Measurements from ENCODE around the gene PEX6. TPM values are rescaled to one million over a fixed set of nuclear protein-coding genes. Genes with fewer than 3 reads are reported as not detected.

The PEX6 gene
- total RNA-seq, 4 donors from 2014 or later = 23.7 to 39.9 (median 28.4) TPM

DNA sequence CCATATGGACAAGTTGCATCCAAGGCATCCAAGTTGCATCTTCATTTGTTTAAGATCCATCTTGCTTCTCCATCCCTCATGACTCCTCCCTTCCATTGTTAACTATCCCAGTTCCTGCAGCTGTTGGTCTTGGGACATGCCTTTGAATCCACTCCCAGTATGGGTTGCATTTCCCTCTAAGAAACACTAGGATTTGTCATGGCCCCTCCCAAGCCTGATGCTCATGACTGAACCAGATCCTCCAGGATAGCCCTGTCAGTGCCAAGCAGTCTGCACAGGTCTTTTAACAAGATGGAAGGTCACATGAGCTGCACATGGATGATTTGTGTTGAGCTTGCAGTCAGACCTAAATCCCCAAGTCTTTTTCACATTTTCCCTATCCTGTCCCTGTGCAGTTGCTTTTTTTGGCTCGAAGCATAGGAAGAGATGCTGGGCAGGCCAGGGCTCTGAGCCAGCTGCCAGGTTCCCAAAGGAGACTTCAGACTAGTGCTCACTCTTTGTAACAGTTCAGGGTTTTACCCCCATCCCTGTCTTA lies 9.6 kb upstream of the PEX6 start:
- Histone ChIP-seq H3K36me3 (peaks cover 0 to 10% of the 10 kb centered on the region in 2 donors), H3K27ac (no peak overlapping the region), H3K9me3 (no peaks in the 10 kb centered on the region), H3K4me1 (peaks cover 20 to 31% of the 10 kb centered on the region in 2 donors), H3K4me3 (replicated peaks in 1 of 3) (no peak overlapping the region), H3K27me3 (no peaks in the 10 kb centered on the region)
- intact Hi-C loops (cut with DNase I) = no loop called here
- no peak for TF ChIP-seq CTCF (IDR thresholded peaks at IDR 0.05)
- no peak for TF ChIP-seq POLR2A (IDR thresholded peaks at IDR 0.05)
- 7 to 18% methylated on average over 1 of the region's 1 CpG for WGBS, 2 donors
- peak; percentile 11 to 30 for DNase-seq

DNA sequence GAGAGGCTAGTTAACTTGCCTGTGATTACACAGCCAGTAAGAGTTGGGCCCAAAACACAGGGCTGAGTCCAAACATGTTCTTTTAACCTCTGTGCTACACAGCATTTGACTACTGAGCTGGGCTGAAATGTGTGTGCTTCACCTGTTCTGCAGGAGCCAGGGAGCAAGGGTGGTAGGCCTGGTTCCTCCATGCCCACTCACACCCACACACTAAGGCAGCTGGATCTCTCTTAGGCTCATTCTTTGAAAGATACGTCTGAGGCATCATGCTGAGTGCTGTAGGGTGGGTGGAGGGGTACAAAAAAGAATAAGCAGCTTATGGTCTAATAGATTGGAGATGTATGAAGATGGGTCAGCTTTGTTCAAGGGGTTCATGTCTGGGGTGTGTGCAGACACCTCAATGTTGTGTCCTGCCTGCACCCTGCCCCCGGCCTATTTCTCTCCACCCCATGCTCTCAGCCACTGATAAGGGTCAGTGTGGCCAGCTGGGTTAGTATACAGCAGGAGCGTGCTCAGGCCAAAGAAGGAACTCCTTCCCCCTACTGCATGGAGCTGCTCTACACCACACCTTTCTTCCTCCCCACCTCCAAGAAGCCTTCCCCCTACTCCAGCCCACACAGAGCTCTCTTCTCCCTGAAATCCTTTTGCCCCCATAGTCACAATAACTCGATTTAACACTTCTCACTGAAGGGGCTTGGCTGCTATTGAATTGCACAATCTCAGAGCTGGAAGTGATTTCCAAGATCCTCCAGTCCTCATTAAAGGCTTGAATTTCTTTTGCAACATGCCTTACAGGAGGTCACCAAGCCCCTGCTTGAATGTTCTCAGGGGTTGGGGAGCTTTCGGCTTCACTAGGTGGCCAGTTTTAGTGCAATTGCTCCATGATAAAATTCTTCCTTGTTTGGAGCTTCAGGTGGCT lies 8.8 kb upstream of the PEX6 start:
- Histone ChIP-seq H3K9me3 (no peaks in the 10 kb centered on the region), H3K27ac (no peak overlapping the region), H3K4me1 (peaks cover 22 to 33% of the 10 kb centered on the region in 2 donors), H3K4me3 (replicated peaks in 1 of 3) (no peak overlapping the region), H3K36me3 (peaks cover 0 to 10% of the 10 kb centered on the region in 2 donors), H3K27me3 (no peaks in the 10 kb centered on the region)
- no peak for DNase-seq
- 82 to 84% methylated on average over 5 of the region's 5 CpGs for WGBS, 2 donors
- intact Hi-C loops (cut with DNase I) = no loop called here
- TF ChIP-seq CTCF (IDR thresholded peaks at IDR 0.05) = no peak

GRCh38 chr6:42984924-42985475 lies 6.0 kb upstream of the PEX6 start:
- TF ChIP-seq CTCF (IDR thresholded peaks at IDR 0.05) (no peak), POLR2A (IDR thresholded peaks at IDR 0.05) (no peak)
- Histone ChIP-seq H3K9me3 (no peaks in the 10 kb centered on the region), H3K27me3 (no peaks in the 10 kb centered on the region), H3K27ac (peak overlapping the region; percentile 39 to 81 (median 62)), H3K36me3 (peaks cover 0 to 8% of the 10 kb centered on the region in 2 donors), H3K4me1 (peaks cover 22 to 35% of the 10 kb centered on the region in 2 donors), H3K4me3 (replicated peaks in 1 of 3) (peak overlapping the region; percentile 53 to 75 (median 64))
- DNase-seq = peak; percentile 8 to 19
- WGBS, 2 donors = 11 to 15% methylated on average over 13 of the region's 13 CpGs
- intact Hi-C loops (cut with DNase I) = no loop called here

DNA sequence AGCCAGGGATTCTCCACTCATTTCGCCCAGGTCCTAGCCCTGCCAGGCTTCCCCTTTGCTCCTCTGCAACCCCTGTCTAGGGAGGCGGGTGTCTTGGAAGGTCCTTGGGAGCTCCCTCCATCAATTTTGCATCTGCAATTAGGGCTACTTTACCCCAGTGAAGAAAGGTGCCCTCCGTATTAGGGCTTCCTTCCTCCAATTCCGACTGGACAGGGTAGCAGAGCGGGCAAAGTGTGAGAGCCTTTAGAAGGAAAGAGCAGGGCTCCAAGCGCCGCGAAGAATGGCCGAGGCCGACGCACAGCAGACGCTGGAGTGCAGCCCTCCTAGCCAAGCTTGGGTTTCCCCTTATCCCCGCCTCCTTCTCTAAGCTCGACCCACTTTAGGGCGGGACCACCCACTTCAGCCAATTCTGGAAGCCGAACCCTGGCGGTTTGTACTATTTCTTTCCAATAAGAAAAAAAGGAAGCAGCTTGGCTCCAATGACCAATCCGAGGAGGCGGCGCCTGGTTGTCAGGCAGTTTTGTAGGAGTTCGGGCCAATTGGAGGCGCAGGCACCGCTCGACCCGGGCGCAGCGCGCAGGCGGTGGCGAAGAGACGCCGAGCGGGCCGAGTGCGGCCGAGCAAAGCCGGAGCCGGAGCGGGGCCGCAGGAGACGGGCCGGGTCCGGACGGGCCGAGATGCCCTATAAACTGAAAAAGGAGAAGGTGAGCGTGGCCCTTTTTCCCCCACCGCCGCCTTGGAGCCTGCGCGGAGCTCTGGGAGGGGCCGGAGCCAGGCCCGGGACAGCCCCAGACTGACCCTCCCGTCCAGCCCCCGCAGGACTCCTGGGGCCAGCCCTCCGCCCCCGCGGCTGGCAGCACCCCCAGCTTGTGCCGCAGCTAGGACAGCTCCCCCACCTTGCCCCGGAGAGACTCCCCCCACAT lies 5.3 kb upstream of the PEX6 start, which contains the start of gene PPP2R5D:
Gene PPP2R5D (plus strand): TSS at position 570 of the 923 bp plus-strand sequence. CDS start 108 bp downstream, at position 678.
- Histone ChIP-seq H3K4me1 (peaks cover 27 to 41% of the 10 kb centered on the region in 2 donors), H3K4me3 (replicated peaks in 1 of 3) (peak within 1 kb of the TSS; percentile 53 to 75 (median 64)), H3K27ac (peak within 1 kb of the TSS; percentile 62 to 84 (median 81)), H3K36me3 (peaks cover 0 to under 1% of the 10 kb centered on the region in 2 donors), H3K9me3 (no peaks in the 10 kb centered on the region), H3K27me3 (no peaks in the 10 kb centered on the region)
- 0 to 1% methylated on average over 26 to 37 of the region's 59 CpGs for WGBS, 2 donors
- peak; percentile 99 for DNase-seq
- intact Hi-C loops (cut with DNase I) = no loop called here
- TF ChIP-seq CTCF (IDR thresholded peaks at IDR 0.05) (peak in 2 of 6 experiments; percentile 20 to 42), POLR2A (IDR thresholded peaks at IDR 0.05) (peak; percentile 74 to 97)
